GM12801 (cell line): ENCODE results near the gene PCSK1N.

Experiments used
- TF ChIP-seq, protein P1 (sequence below): IDR thresholded peaks from one replicate; pipeline ENCODE4 v1.5.1; 2011; ENCODE audit warnings: control low read depth; ENCODE audit not compliant: insufficient read length; ENCODE audit errors: extremely low read depth

Gene PCSK1N

DNA sequence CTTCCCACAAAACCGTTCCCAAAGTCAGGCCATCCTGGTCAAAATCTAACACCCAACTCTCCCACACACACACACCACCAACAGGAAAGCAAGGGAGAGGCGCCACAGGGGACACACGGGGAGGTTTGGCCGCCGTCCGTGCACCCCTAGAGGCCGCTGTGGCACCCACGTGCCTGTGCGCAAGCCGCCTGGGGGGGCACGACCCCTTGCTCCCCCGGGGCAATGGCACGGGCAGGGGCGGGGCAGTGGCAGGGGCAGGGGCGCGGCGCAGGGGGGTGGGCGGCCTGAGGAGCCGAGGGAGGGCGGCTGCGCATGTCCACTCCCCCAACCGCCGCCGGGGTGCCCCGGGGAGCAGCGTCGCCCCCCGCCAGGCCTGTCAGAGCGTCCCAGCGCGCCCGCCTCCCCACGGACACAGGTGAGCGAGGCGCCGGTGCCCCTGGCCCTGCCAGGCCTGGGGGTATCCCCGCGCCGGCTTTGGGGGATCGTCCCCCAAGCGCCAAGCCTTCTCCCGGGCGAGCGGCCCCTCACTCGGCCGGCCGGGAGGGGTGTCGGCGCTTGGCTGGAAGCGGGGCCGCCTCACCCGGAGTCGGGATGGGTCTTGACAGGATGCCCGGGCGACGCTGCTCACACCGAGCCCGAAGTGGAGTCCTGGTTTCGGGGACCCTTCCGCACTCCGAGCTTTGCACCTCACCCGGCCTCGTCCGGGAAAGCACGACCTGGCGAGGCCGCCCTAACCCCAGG is 9.1 kb downstream of the PCSK1N start, which contains the start of gene ERAS:
TSS of gene ERAS (plus strand) at position 379 of the 741 bp plus-strand sequence. CDS start 2,611 bp downstream, outside the sequence.
- TF ChIP-seq, protein P1, sequence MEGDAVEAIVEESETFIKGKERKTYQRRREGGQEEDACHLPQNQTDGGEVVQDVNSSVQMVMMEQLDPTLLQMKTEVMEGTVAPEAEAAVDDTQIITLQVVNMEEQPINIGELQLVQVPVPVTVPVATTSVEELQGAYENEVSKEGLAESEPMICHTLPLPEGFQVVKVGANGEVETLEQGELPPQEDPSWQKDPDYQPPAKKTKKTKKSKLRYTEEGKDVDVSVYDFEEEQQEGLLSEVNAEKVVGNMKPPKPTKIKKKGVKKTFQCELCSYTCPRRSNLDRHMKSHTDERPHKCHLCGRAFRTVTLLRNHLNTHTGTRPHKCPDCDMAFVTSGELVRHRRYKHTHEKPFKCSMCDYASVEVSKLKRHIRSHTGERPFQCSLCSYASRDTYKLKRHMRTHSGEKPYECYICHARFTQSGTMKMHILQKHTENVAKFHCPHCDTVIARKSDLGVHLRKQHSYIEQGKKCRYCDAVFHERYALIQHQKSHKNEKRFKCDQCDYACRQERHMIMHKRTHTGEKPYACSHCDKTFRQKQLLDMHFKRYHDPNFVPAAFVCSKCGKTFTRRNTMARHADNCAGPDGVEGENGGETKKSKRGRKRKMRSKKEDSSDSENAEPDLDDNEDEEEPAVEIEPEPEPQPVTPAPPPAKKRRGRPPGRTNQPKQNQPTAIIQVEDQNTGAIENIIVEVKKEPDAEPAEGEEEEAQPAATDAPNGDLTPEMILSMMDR = no peak

DNA sequence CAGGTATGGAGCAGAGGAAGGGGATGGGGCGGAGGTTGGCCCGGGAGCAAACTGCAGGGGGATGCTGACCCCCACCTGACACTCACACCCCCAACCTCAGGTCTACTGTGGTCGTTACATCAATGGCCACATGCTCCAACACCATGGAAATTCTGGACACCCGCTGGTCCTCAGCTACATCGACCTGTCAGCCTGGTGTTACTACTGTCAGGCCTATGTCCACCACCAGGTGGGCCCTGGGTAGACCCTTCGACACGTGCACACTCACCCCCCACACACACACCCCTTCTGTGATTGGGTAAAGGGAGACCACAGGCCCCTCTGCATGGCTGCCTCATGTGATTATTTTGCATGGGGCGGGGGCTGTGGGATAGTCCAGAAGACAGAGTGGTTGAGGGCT is 11.3 kb downstream of the PCSK1N start:
- TF ChIP-seq, protein P1 = no peak

DNA sequence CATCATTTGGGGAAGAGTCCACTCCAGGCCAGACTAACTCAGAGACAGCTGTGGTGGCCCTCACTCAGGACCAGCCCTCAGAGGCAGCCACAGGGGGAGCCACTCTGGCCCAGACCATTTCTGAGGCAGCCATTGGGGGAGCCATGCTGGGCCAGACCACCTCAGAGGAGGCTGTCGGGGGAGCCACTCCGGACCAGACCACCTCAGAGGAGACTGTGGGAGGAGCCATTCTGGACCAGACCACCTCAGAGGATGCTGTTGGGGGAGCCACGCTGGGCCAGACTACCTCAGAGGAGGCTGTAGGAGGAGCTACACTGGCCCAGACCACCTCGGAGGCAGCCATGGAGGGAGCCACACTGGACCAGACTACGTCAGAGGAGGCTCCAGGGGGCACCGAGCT is 12.4 kb downstream of the PCSK1N start:
- TF ChIP-seq, protein P1 = no peak

DNA sequence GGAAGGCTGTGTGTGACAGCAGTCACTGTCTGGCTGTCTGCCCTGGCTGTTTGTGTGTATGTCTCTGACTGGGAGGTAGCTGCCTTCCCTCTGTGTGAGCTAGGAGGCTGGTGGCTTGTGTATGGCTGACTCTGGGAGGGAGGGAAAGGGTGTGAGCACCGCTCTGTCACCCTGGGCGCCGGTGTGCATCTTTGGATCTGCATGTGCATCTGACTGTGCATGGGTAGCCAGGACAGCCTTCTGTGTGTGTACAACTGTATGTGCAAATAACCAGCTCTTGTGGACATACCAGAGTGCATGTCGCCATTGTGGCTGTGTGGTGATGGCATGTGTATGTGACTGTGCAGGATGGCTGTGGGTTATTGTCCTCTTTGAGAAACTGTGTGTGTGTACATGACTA is 16.5 kb downstream of the PCSK1N start:
- TF ChIP-seq, protein P1 = no peak

DNA sequence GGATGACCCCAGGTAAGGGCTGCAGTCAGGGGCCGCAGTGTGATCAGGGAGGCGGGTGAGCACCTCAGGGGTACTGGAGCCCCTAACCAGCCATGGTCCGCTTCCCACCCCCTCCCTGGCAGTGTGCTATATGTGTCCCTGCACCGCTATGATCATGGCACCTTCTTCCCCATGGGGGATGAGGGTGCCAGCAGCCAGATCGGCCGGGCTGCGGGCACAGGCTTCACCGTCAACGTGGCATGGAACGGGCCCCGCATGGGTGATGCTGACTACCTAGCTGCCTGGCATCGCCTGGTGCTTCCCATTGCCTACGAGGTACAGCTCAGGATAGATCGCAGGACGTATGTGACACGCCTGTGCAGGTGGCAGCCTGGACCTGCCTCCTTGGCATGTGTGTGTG is 17.3 kb downstream of the PCSK1N start:
- TF ChIP-seq, protein P1 = no peak

DNA sequence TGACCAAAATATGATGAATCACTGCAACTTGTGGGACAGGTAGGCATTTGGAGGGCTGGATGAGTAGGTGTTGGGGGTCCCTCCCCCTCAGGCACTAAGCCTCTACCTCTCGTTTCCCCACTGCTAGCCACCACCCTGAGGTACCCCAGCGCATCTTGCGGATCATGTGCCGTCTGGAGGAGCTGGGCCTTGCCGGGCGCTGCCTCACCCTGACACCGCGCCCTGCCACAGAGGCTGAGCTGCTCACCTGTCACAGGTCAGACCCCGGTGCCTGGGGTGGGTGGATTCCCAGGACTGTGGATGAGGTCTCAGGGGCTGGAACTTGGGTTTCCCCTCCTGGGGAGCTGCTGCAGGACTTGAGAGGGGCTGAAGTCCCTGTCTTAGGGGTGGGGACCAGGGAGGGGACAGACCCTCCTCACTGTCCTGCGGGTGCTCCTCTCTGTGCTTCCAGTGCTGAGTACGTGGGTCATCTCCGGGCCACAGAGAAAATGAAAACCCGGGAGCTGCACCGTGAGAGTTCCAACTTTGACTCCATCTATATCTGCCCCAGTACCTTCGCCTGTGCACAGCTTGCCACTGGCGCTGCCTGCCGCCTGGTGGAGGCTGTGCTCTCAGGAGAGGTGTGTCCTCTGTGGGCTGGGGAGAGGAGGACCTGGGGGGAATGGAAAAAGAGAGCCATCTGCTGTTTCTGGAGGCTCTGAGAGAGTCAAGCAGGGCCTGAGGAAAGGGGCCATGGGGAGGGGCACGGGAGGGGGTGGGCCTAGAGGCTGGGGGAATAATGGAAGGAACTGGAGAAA is 19.2 kb downstream of the PCSK1N start:
- TF ChIP-seq, protein P1 = no peak

DNA sequence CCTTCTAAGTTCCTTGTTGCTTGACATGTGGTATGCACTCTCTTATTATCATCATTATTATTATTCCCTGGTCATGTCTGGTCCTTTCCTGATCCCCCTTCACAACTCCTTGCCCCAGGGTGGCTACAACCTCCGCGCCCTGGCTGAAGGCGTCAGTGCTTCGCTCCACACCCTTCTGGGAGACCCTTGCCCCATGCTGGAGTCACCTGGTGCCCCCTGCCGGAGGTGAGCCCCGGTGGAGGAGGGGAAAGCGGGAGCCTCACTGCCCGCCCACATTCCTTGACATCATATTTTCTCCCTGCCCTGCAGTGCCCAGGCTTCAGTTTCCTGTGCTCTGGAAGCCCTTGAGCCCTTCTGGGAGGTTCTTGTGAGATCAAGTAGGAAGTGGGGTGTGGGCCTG is 20.1 kb downstream of the PCSK1N start:
- TF ChIP-seq, protein P1 = no peak
